Chondrocyte (in vitro differentiated cells): ENCODE data around the gene KRTAP20-1. TPM values are rescaled to one million over a fixed set of nuclear protein-coding genes. Genes with fewer than 3 reads are reported as not detected.

Experiments used
- DNase-seq: peaks from one replicate; pipeline ENCODE4 v3.0.0; 2021; ENCODE audit warnings: mixed read lengths, low spot score
- H3K27ac Mint-ChIP-seq: one replicate; pipeline ENCODE4 v1.8.0; 2021; ENCODE audit warnings: mild to moderate bottlenecking, moderate library complexity, mixed read lengths; ENCODE audit not compliant: unreplicated experiment
- H3K27me3 Mint-ChIP-seq: 2 replicates; pipeline ENCODE4 v1.8.0; 2021; ENCODE audit warnings: low read depth, mixed read lengths
- H3K36me3 Mint-ChIP-seq: 2 replicates; pipeline ENCODE4 v1.8.0; 2021; ENCODE audit warnings: low read depth, mixed read lengths
- H3K4me1 Mint-ChIP-seq: 2 replicates; pipeline ENCODE4 v1.8.0; 2021; ENCODE audit warnings: low read depth, mild to moderate bottlenecking, mixed read lengths
- H3K4me3 Mint-ChIP-seq: one replicate; pipeline ENCODE4 v1.8.0; 2021; ENCODE audit warnings: mild to moderate bottlenecking, moderate library complexity, mixed read lengths; ENCODE audit not compliant: unreplicated experiment
- H3K9me3 Mint-ChIP-seq: 2 replicates; pipeline ENCODE4 v1.8.0; 2021; ENCODE audit warnings: low read depth, mixed read lengths
- total RNA-seq: library from RNA; stranded (reverse); gene quantifications from 3 replicates; pipeline ENCODE4 v1.2.1, GENCODE V29; 2021
- TF ChIP-seq, protein P1 (sequence below): fragments of 200-600 bp; sonication (generic); IDR thresholded peaks from 2 replicates; pipeline ENCODE4 v1.5.0; 2021; ENCODE audit warnings: antibody characterized with exemption, mild to moderate bottlenecking, moderate library complexity

KRTAP20-1 gene
- total RNA-seq, 1 donor from 2014 or later = not detected

DNA sequence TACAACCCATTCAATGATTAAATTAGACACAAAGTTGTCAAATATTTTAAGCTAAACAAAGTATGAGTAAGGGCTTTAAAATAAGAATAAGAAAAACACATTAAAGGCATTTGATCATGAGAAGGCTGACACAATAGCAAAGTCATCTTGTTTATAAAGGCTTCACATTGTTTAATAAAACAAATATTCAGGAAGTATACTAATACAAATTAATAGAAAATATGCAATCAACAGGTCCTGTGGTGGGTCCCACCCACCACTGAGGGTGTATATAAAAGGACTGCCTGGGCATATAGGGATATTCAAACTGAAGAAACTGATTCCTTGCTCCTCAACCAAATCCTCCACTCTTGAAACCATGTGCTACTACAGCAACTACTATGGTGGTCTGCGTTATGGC, 18.7 kb downstream of the KRTAP20-1 start, which contains the start of gene KRTAP20-2:
KRTAP20-2 (plus strand) TSS at position 301 of the 400 bp plus-strand sequence; CDS start at position 359, 58 bp downstream.
- no peak within 1 kb of the TSS for H3K27ac Mint-ChIP-seq
- no peaks in the 10 kb centered on the region for H3K36me3 Mint-ChIP-seq
- TF ChIP-seq, protein P1, sequence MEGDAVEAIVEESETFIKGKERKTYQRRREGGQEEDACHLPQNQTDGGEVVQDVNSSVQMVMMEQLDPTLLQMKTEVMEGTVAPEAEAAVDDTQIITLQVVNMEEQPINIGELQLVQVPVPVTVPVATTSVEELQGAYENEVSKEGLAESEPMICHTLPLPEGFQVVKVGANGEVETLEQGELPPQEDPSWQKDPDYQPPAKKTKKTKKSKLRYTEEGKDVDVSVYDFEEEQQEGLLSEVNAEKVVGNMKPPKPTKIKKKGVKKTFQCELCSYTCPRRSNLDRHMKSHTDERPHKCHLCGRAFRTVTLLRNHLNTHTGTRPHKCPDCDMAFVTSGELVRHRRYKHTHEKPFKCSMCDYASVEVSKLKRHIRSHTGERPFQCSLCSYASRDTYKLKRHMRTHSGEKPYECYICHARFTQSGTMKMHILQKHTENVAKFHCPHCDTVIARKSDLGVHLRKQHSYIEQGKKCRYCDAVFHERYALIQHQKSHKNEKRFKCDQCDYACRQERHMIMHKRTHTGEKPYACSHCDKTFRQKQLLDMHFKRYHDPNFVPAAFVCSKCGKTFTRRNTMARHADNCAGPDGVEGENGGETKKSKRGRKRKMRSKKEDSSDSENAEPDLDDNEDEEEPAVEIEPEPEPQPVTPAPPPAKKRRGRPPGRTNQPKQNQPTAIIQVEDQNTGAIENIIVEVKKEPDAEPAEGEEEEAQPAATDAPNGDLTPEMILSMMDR = no peak
- no peak within 1 kb of the TSS for H3K4me3 Mint-ChIP-seq
- peaks cover 10% of the 10 kb centered on the region for H3K9me3 Mint-ChIP-seq
- no peaks in the 10 kb centered on the region for H3K4me1 Mint-ChIP-seq
- no peaks in the 10 kb centered on the region for H3K27me3 Mint-ChIP-seq
- DNase-seq = no peak

DNA sequence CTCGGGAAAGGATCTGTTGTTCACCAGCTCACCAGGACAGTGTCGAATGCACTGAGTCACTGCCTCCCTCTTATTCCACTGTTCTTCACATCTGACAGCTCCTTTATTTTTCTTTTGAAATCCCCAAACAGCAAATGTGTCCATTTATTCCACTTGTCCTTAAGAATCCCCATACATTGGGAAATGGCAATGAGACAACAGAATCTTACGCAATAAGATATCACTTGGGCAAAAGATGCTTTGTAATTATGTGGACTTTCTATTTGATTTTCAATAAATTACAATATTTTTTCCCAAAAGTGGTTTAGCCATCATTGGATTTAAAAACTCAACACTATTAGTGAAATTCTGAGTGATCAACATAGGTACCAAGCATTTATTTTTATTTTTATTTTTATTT, 22.5 kb downstream of the KRTAP20-1 start:
- no peak for DNase-seq
- Mint-ChIP-seq H3K27ac (no peak overlapping the region), H3K4me3 (no peak overlapping the region), H3K9me3 (peaks cover 20% of the 10 kb centered on the region), H3K36me3 (no peaks in the 10 kb centered on the region), H3K4me1 (no peaks in the 10 kb centered on the region), H3K27me3 (no peaks in the 10 kb centered on the region)
- TF ChIP-seq, protein P1 = no peak

DNA sequence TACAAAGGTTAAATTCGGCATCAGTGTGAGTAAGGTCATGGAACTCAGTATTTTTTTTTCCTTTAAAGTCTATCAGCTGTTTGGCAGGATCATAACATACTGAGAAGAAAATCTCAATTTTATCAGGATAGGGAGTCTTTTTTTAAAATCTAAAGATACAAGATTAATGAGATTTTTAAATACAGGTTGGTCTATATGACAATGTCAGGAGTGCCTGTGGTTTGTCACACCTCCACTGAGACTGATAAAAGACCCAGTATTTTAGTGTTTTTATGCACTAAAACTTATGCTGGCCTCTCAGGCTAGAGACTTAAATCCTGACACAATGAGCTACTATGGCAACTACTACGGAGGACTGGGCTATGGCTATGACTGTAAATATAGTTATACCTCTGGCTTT, 26.3 kb downstream of the KRTAP20-1 start, which contains the start of gene KRTAP20-3:
KRTAP20-3 (plus strand) TSS at position 301 of the 400 bp plus-strand sequence.
- Mint-ChIP-seq H3K4me1 (no peaks in the 10 kb centered on the region), H3K27ac (no peak within 1 kb of the TSS), H3K4me3 (no peak within 1 kb of the TSS), H3K36me3 (no peaks in the 10 kb centered on the region), H3K27me3 (no peaks in the 10 kb centered on the region), H3K9me3 (peaks cover 36% of the 10 kb centered on the region)
- TF ChIP-seq, protein P1 = no peak
- DNase-seq = no peak

DNA sequence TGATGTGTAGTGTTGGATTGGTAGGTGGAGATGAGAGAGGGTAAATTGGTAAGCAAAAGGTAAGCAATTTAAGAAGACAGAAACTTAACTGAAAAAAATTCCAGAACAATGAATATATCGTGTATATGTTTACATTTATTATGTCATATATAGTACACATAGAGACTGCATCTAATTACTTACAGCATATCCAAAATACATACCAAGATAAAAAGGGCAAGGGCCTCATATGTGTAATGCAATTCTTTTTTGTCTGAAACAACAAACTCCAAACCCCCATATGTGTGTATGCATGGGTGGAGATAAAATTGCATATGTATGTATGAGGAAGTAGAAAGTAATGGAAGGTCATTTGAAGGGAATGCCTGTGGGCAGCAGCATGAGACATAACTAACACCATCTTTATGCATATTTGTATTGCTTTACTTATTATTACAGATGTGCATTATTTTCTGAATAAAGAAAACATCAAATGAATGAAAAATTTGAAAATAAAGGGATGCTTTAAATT, 30.7 kb downstream of the KRTAP20-1 start:
- TF ChIP-seq, protein P1 = no peak
- no peak for DNase-seq
- H3K9me3 Mint-ChIP-seq = peaks cover 30% of the 10 kb centered on the region
- H3K4me1 Mint-ChIP-seq = no peaks in the 10 kb centered on the region
- no peak overlapping the region for H3K4me3 Mint-ChIP-seq
- no peak overlapping the region for H3K27ac Mint-ChIP-seq
- no peaks in the 10 kb centered on the region for H3K36me3 Mint-ChIP-seq
- H3K27me3 Mint-ChIP-seq = no peaks in the 10 kb centered on the region

DNA sequence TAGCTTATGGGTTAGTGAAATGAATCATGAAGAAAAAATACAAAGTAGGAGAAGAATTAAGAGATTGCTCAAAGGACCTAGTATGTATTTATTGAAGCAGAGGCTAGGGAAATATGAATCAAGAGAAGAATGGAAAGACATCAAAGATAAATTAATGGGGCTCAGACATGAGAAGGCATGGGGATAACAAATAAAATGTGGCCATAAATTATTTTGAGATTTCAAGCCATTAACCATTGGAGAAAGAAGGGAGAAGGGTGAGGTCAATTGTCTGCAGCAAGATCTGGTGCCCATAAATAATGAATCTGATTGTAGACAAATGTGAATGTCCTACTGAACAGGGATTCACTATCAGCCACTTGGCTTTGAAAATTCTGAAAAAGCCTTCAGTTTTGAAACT, 36.7 kb downstream of the KRTAP20-1 start:
- Mint-ChIP-seq H3K36me3 (no peaks in the 10 kb centered on the region), H3K27me3 (no peaks in the 10 kb centered on the region), H3K4me3 (no peak overlapping the region), H3K27ac (no peak overlapping the region), H3K4me1 (no peaks in the 10 kb centered on the region), H3K9me3 (peaks cover 13% of the 10 kb centered on the region)
- TF ChIP-seq, protein P1 = no peak
- DNase-seq = no peak

Other genes with a start within 250 kb of the KRTAP20-1 start
- not detected in 3 replicates for gene KRTAP13-2, start 244.2 kb upstream of the KRTAP20-1 start, total RNA-seq
- not detected in 3 replicates for gene KRTAP13-1, start 220.4 kb upstream of the KRTAP20-1 start, total RNA-seq
- not detected in 3 replicates for gene KRTAP13-3, start 190.5 kb upstream of the KRTAP20-1 start, total RNA-seq
- not detected in 3 replicates for gene KRTAP13-4, start 186.2 kb upstream of the KRTAP20-1 start, total RNA-seq
- not detected in 3 replicates for gene KRTAP15-1, start 176.2 kb upstream of the KRTAP20-1 start, total RNA-seq
- not detected in 3 replicates for gene KRTAP19-1, start 136.1 kb upstream of the KRTAP20-1 start, total RNA-seq
- not detected in 3 replicates for gene KRTAP19-2, start 129.0 kb upstream of the KRTAP20-1 start, total RNA-seq
- not detected in 3 replicates for gene KRTAP19-3, start 124.4 kb upstream of the KRTAP20-1 start, total RNA-seq
- not detected in 3 replicates for gene KRTAP19-4, start 119.3 kb upstream of the KRTAP20-1 start, total RNA-seq
- not detected in 3 replicates for gene KRTAP19-5, start 114.3 kb upstream of the KRTAP20-1 start, total RNA-seq
- gene KRTAP19-6, start 74.6 kb upstream of the KRTAP20-1 start, total RNA-seq = not detected in 3 replicates
- gene KRTAP19-7, start 55.1 kb upstream of the KRTAP20-1 start, total RNA-seq = not detected in 3 replicates
- not detected in 3 replicates for gene KRTAP22-2, start 26.0 kb upstream of the KRTAP20-1 start, total RNA-seq
- gene KRTAP6-3, start 24.0 kb upstream of the KRTAP20-1 start, total RNA-seq = not detected in 3 replicates
- gene KRTAP6-2, start 17.5 kb upstream of the KRTAP20-1 start, total RNA-seq = not detected in 3 replicates
- gene KRTAP22-1, start 15.3 kb upstream of the KRTAP20-1 start, total RNA-seq = not detected in 3 replicates
- not detected in 3 replicates for gene KRTAP6-1, start 2.5 kb upstream of the KRTAP20-1 start, total RNA-seq
- gene KRTAP20-4, start 4.2 kb downstream of the KRTAP20-1 start, total RNA-seq = not detected in 3 replicates
- gene KRTAP20-2, start 18.8 kb downstream of the KRTAP20-1 start, total RNA-seq = not detected in 3 replicates
- not detected in 3 replicates for gene KRTAP20-3, start 26.4 kb downstream of the KRTAP20-1 start, total RNA-seq
- gene KRTAP21-3, start 102.4 kb downstream of the KRTAP20-1 start, total RNA-seq = not detected in 3 replicates
- gene KRTAP21-2, start 130.8 kb downstream of the KRTAP20-1 start, total RNA-seq = not detected in 3 replicates
- not detected in 3 replicates for gene KRTAP21-1, start 139.0 kb downstream of the KRTAP20-1 start, total RNA-seq
- not detected in 3 replicates for gene KRTAP8-1, start 196.8 kb downstream of the KRTAP20-1 start, total RNA-seq
- gene KRTAP7-1, start 213.3 kb downstream of the KRTAP20-1 start, total RNA-seq = not detected in 3 replicates